IMR-90 (cell line): ENCODE results near the gene AGFG1.

Experiments
- BHLHE40 ChIP-seq: fragments of 150-350 bp; IDR thresholded peaks from 2 replicates; pipeline ENCODE4 v1.6.1; 2016; ENCODE audit warnings: mild to moderate bottlenecking, low read depth, low read length
- CEBPB ChIP-seq: IDR thresholded peaks from 2 replicates; pipeline ENCODE4 v1.6.1; 2012; ENCODE audit warnings: low read depth, low read length, improper control_type of control experiment
- CTCF ChIP-seq: conservative IDR thresholded peaks from 2 replicates; pipeline ENCODE4 v1.5.1; 2012; ENCODE audit warnings: mild to moderate bottlenecking, low read depth, low read length, improper control_type of control experiment
- ELK1 ChIP-seq: fragments of 150-350 bp; IDR thresholded peaks from 2 replicates; pipeline ENCODE4 v1.6.1; 2016; ENCODE audit warnings: low read depth, mild to moderate bottlenecking, low read length, moderate library complexity, borderline replicate concordance
- MXI1 ChIP-seq: IDR thresholded peaks from 2 replicates; pipeline ENCODE4 v1.6.1; 2012; ENCODE audit warnings: low read depth, mild to moderate bottlenecking, low read length, moderate library complexity, borderline replicate concordance
- RAD21 ChIP-seq: IDR thresholded peaks from 2 replicates; pipeline ENCODE4 v1.6.1; 2012; ENCODE audit warnings: low read length, improper control_type of control experiment

GRCh38 chr2:227464361-227464760 lies 7.6 kb upstream of the AGFG1 start:
- TF ChIP-seq MXI1 (no peak), CTCF (no peak), CEBPB (no peak), RAD21 (no peak), ELK1 (no peak), BHLHE40 (no peak)
